Measurements from ENCODE around the gene NPEPL1.

GRCh38 chr20:58718121-58718563 is 25.5 kb downstream of the NPEPL1 start:
- TF ChIP-seq POLR2AphosphoS5 (IDR thresholded peaks at IDR 0.05) (no peak), CTCF (IDR thresholded peaks at IDR 0.05) (no peak)
